GM06990 (cell line): ENCODE data around the gene PSMA6.

Source experiments
- DNase-seq: peaks from one replicate; pipeline ENCODE4 v3.0.0-alpha.2; 2011; ENCODE audit not compliant: insufficient read length; ENCODE audit errors: extremely low read depth
- H3K27me3 ChIP-seq: replicated peaks from 2 replicates; pipeline ENCODE4 v1.6.0; 2011; ENCODE audit warnings: low read length; ENCODE audit not compliant: control insufficient read depth, insufficient read depth
- H3K36me3 ChIP-seq: 2 replicates; pipeline ENCODE4 v1.5.1; 2011; ENCODE audit warnings: low read length; ENCODE audit not compliant: control insufficient read depth, insufficient read depth
- H3K4me3 ChIP-seq: replicated peaks from 2 replicates; pipeline ENCODE4 v1.5.1; 2011; ENCODE audit warnings: low read depth, mild to moderate bottlenecking, control low read depth, low read length
- TF ChIP-seq, protein P1 (sequence below): IDR thresholded peaks from 2 replicates; pipeline ENCODE4 v1.5.1; 2011; ENCODE audit warnings: low read length, control low read depth, mild to moderate bottlenecking, inconsistent platforms; ENCODE audit not compliant: insufficient read depth, poor library complexity, severe bottlenecking

Gene PSMA6

DNA sequence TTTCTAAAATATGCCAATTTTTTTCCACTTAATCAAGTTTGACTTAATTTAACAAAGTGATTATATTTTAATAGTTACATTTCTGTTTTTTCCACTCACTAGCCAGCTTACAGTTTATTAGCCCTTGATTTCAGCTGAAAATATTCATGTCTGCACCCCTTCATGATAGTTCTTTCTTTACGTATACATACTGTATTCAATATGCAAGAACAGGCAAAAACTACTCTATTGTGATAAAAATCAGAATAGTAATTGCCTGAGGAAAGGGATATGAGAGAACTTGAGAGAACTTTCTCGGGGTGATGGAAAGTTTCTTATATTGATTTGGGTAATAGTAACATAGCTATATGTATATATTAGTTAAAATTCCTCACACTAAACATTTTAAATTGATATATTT lies 17.4 kb upstream of the PSMA6 start:
- Histone ChIP-seq H3K4me3 (no peak overlapping the region), H3K36me3 (peaks cover 4% of the 10 kb centered on the region), H3K27me3 (no peaks in the 10 kb centered on the region)
- TF ChIP-seq, protein P1, sequence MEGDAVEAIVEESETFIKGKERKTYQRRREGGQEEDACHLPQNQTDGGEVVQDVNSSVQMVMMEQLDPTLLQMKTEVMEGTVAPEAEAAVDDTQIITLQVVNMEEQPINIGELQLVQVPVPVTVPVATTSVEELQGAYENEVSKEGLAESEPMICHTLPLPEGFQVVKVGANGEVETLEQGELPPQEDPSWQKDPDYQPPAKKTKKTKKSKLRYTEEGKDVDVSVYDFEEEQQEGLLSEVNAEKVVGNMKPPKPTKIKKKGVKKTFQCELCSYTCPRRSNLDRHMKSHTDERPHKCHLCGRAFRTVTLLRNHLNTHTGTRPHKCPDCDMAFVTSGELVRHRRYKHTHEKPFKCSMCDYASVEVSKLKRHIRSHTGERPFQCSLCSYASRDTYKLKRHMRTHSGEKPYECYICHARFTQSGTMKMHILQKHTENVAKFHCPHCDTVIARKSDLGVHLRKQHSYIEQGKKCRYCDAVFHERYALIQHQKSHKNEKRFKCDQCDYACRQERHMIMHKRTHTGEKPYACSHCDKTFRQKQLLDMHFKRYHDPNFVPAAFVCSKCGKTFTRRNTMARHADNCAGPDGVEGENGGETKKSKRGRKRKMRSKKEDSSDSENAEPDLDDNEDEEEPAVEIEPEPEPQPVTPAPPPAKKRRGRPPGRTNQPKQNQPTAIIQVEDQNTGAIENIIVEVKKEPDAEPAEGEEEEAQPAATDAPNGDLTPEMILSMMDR: no peak
- DNase-seq: no peak

DNA sequence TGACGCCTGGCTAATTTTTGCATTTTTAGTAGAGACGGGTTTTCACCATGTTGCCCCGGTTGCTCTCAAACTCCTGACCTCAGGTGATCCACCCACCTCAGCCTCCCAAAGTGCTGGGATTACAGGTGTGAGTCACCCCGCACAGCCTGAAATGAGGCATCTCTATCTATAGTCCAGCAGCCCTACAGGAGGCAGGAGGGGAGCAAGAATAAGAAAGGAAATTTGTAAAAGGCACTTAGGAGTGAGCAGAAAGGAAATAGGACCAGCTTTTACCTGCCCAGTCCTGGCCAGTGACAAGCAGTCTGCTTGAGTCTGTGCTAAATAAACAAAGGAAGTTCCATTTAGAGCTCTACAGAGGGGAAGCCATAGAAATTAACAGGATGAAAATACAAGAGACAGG lies 15.0 kb upstream of the PSMA6 start:
- TF ChIP-seq, protein P1: no peak
- Histone ChIP-seq H3K36me3 (peaks cover 1% of the 10 kb centered on the region), H3K27me3 (no peaks in the 10 kb centered on the region), H3K4me3 (no peak overlapping the region)
- DNase-seq: no peak

DNA sequence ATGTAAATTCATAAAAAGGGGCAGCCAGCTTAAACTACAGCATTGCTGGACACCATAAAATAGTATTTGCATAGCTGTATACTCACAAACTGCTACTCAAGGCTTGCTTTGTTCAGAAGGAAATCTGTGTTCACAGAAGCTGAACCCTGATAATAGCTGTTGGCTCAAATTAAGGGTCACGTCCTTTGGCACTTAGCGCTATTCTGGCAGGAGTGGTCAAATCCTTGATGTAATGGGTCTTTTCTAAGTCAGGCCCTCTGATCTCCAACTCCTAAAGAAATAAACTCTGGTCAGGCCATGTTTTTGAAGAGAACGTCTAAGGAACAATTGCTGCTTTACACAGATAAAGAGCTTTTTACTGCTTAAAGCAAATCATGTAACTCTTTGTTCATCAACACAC lies 12.8 kb upstream of the PSMA6 start:
- Histone ChIP-seq H3K27me3 (no peaks in the 10 kb centered on the region), H3K4me3 (no peak overlapping the region), H3K36me3 (peaks cover 1% of the 10 kb centered on the region)
- TF ChIP-seq, protein P1: no peak
- no peak for DNase-seq

GRCh38 chr14:35281341-35281740 lies 10.8 kb upstream of the PSMA6 start:
- H3K4me3 ChIP-seq: no peak overlapping the region
- no peaks in the 10 kb centered on the region for H3K27me3 ChIP-seq
- DNase-seq: no peak
- TF ChIP-seq, protein P1: no peak
- no peaks in the 10 kb centered on the region; the same call in 1 of the 2 replicates for H3K36me3 ChIP-seq

GRCh38 chr14:35284506-35284905 lies 7.7 kb upstream of the PSMA6 start:
- H3K36me3 ChIP-seq: no peaks in the 10 kb centered on the region; the same call in 1 of the 2 replicates
- TF ChIP-seq, protein P1: no peak
- no peaks in the 10 kb centered on the region for H3K27me3 ChIP-seq
- no peak for DNase-seq
- no peak overlapping the region for H3K4me3 ChIP-seq
